Raji (cell line): ENCODE results near the gene DDX56.

Experiments used
- POLR2A ChIP-seq: IDR thresholded peaks from 2 replicates; pipeline ENCODE4 v1.6.1; 2011; ENCODE audit warnings: low read depth, low read length, control low read depth; ENCODE audit not compliant: insufficient read depth

DDX56 gene

GRCh38 chr7:44574287-44574872 lies 672 bp upstream of the DDX56 start:
- TF ChIP-seq POLR2A = no peak

- TF ChIP-seq POLR2A = no peak
These were observed 937 bp downstream of the DDX56 start for GRCh38 chr7:44572771-44573170.

GRCh38 chr7:44569959-44570358 lies 3.7 kb downstream of the DDX56 start:
- no peak for TF ChIP-seq POLR2A

GRCh38 chr7:44568771-44569560 lies 4.7 kb downstream of the DDX56 start:
- no peak for TF ChIP-seq POLR2A

GRCh38 chr7:44567884-44568283 lies 5.8 kb downstream of the DDX56 start:
- TF ChIP-seq POLR2A = no peak

DNA sequence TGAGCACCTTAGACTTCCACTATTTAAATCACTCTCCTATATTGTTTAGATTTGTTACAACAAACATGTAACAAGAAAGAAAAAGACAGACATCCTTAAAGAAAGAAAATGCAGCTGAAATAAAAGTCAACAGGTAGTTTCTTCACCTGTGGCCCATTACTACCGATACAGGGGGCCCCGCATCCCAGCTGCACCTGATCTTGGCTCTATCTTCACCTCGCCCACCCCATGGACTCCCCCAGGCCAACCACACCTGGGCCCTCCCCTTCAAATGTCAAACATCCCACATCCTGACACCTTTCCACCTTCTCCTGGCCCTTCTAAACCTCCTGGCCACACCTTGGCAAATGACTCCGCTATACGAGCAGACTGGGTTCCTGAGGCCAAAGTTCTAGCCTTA lies 7.0 kb downstream of the DDX56 start:
- TF ChIP-seq POLR2A = no peak

DNA sequence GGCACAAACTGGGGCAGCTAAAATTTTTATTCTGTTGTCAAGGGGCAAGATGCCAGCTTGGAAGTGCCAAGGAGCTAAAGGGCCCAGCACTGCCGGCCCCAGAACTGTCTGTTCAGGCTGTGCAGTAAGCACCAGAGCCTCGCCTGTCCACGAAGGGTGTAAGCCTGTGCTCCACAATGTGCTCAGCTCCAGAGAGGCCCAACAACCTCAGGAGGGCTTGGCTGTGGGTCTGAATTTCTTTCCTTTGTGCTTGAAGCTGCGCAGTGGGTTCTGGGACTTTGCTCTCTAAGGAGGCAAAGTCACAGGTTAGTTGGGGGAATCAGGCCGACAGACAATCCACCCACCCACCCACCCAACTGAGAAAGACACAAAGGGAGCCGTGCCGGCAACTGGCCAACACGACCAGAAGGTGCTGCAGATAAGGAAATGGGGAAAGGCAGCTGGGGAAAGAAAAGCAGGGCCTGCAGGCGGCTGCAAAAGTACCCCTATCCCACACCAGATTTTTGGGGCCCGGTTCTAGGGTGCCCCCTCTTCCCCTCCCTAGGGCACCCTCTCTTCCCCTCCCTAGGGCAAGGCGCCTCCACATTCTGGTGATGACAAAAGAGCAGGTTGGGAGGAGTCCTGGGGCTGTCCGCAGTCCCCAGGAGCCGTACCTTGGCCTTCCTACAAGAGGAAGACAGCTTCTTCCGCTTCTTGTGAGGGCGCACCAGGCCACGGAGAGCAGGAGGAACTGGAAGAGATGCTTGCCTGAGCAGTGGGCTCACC lies 7.7 kb downstream of the DDX56 start:
- TF ChIP-seq POLR2A = no peak

DNA sequence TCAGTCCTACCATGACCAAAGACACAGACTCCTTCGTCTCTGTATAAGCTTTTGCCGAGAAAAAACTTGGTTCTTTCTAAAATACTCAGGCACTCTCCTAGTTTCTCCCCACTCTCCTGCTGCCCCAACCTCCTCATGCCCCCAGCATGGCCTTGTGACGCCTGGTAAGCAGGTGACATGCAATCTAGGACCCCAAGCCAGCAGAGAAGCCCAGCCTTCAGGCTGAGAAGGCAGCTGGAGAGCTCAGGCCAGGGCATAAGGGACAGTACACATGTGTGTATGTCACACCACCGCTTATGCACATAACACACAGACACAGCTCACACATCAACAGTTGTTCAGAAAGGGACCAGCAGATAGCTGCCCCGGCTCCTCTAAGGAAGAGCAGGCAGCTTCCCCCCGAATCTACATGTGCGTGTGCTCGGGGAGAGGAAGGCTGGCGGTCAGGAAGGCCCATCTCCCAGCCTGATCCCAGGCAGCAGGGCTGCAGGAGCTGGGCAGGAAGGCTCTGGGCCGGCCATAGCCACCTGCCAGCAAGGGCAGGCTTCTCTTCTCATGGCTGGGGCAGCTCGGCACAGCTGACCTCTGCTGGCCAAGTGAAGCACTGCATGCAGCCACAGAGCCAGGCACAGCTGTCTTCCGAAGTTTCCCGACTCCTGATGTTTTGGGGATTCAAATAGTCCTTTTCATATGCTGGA lies 8.5 kb downstream of the DDX56 start:
- no peak for TF ChIP-seq POLR2A

DNA sequence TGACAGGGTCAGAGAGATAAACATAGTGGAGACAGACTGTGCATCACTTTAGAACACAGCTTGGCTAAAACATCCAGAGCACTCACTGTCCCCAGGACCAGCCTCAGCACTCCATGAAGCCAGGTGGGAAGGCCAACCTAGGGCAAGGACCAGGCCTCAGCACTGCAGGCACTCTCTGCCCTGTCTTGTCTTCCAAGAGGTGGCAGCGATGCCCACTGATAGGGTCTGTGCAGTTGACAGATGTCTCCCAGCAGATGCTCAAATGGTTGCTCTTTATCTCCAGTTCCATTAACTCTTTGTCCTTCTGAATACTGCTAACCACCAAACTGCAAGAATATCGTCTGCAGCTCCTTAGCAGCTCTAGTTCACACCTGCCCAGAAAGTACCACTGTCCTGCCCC lies 9.1 kb downstream of the DDX56 start:
- TF ChIP-seq POLR2A = no peak

GRCh38 chr7:44563171-44563679 lies 10.5 kb downstream of the DDX56 start:
- no peak for TF ChIP-seq POLR2A

- no peak for TF ChIP-seq POLR2A
These were observed 11.6 kb downstream of the DDX56 start for GRCh38 chr7:44561962-44562621.

DNA sequence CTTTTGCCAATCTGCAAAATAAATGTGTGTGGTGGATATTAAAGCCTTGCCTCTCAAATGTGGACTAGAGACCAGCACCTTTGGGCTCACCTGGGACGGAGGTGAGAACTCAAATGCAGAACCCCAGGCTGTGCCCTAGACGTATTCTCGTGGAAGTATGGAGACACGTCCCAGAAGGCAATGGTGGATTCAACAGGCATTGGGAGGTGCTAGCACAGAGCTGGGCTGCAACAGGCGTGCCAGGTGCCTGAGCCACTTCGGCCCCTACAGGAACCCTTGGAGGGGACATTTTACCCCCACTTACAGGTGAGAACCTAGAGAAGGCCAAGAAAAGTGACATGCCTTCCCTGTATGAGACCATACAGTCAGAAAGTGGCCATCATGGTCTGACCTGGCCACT lies 12.2 kb downstream of the DDX56 start:
- TF ChIP-seq POLR2A = no peak

DNA sequence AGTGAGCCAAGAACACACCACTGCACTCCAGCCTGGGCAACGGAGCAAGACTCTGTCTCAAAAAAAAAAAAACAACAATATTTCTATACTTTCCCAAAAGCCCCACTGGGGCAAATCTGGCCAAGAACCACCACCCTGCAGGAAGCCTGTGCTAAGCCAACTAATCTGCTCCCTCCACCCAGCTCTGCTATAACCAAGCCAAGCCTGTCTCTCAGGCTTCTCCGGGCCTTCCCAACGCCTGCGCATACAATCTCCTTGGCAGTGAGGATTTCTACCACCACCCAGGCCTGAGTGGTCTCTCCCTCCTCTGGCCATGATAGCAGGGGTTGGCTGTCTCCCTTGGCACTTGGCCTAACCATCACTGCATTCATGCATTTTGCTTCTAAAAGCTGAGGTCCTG lies 14.2 kb downstream of the DDX56 start:
- no peak for TF ChIP-seq POLR2A

DNA sequence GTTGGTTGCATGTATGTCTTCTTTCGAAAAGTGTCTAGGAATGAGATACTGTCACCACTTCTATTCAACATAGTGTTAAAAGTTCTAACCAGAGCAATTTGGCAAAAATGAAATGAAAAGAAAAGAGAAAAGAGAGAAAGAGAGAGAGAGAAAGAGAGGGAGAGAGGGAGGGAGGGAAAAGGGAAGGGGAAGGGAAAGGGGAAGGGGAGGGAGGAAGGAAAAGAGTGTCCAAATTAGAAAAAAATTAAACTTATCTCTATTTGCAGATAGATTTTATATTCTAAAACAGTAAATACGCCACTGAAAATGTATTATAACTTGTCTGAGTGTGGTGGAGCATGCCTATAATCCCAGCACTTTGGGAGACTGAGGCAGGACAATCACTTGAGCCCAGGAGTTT lies 16.2 kb downstream of the DDX56 start:
- no peak for TF ChIP-seq POLR2A

- no peak for TF ChIP-seq POLR2A
These were observed 18.4 kb downstream of the DDX56 start for GRCh38 chr7:44555350-44555749.

DNA sequence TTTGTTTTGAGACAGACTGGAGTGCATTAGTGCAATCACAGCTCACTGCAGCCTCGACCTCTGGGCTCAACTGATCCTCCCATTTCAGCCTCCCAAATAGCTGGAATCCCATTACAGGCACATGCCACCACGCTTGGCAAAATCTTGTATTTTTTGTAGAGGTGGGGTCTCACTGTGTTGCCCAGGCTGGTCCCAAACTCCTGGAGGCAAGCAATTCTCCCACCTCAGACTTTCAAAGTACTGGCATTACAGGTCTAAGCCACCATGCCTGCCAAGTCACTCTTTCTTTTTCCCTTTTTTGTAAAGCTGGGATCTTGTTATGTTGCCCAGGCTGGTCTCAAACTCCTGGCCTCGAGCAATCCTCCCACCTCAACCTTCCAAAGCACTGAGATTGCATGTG lies 24.3 kb downstream of the DDX56 start:
- no peak for TF ChIP-seq POLR2A
